Endothelial cell of umbilical vein (primary cell): ENCODE data around the gene EIF3K. TPM values are rescaled to one million over a fixed set of nuclear protein-coding genes. Genes with fewer than 3 reads are reported as not detected.

ENCODE experiments used
- BruUV-seq: library from RNA; stranded (reverse); fragments of 400-500 nt; replicated peaks from 2 replicates; lab custom pipeline; 2021; lab: Mats Ljungman, UMichigan
- CTCF ChIA-PET: fragments of 300-600, 350-600 bp; sonication (Branson Sonifier 250); formaldehyde crosslinking; loops from one replicate; lab custom pipeline; 2021; ENCODE audit warnings: antibody characterized with exemption, inconsistent platforms; lab: Charles Lee
- POLR2A ChIA-PET: fragments of 300-600, 350-600 bp; sonication (Branson Sonifier 250); formaldehyde crosslinking; loops from one replicate; lab custom pipeline; 2021; ENCODE audit warnings: antibody characterized with exemption, inconsistent platforms; lab: Charles Lee
- DNase-seq: peaks from one replicate; pipeline ENCODE4 v3.0.0-alpha.2; 2011; ENCODE audit warnings: low read depth, low spot score
- FAIRE-seq: peaks from 2 replicates; lab custom pipeline; 2011; peaks lifted over from hg19 to GRCh38; lab: Jason Lieb, UNC
- H2AFZ ChIP-seq: 2 replicates; pipeline ENCODE4 v1.6.0; 2012; ENCODE audit warnings: low read depth, low read length, control low read depth, inconsistent platforms
- H3K27ac ChIP-seq: 2 replicates; pipeline ENCODE4 v1.5.1; 2011; ENCODE audit warnings: low read depth, mild to moderate bottlenecking, control low read depth, low read length, moderate library complexity; ENCODE audit not compliant: insufficient read depth
- H3K27me3 ChIP-seq, 2 experiments: 2 replicates each; pipeline versions ENCODE4 v1.6.0 to v1.6.1; 2011; ENCODE audit warnings: low read length in 2 of 2, mixed read lengths in 1 of 2; ENCODE audit not compliant: control insufficient read depth in 2 of 2, insufficient read depth in 2 of 2
- H3K36me3 ChIP-seq, 2 experiments: 2 replicates in 1 of 2; 3 replicates in 1 of 2; pipeline ENCODE4 v1.5.1; 2011; ENCODE audit warnings: low read length in 2 of 2, mild to moderate bottlenecking in 1 of 2, moderate library complexity in 1 of 2; ENCODE audit not compliant: control insufficient read depth in 2 of 2, insufficient read depth in 2 of 2; ENCODE audit errors: extremely low read depth in 1 of 2
- H3K4me1 ChIP-seq: 3 replicates; pipeline ENCODE4 v1.5.1; 2011; ENCODE audit warnings: mild to moderate bottlenecking, low read length; ENCODE audit not compliant: control insufficient read depth, insufficient read depth; ENCODE audit errors: extremely low read depth
- H3K4me2 ChIP-seq: 2 replicates; pipeline ENCODE4 v1.6.1; 2011; ENCODE audit warnings: low read length, control low read depth, mixed read lengths; ENCODE audit not compliant: insufficient read depth
- H3K4me3 ChIP-seq, 3 experiments: fragments of 200-600 bp in 1 of 3; sonication (generic), shearing (Covaris generic) in 1 of 3; replicated peaks in 1 of 3; 2 replicates each; pipeline ENCODE4 v1.5.1; 2011 to 2016; ENCODE audit warnings: control low read depth in 3 of 3, low read length in 3 of 3, mild to moderate bottlenecking in 2 of 3, inconsistent platforms in 1 of 3, low read depth in 1 of 3, moderate library complexity in 1 of 3; ENCODE audit not compliant: insufficient read depth in 1 of 3
- H3K79me2 ChIP-seq: 2 replicates; pipeline ENCODE4 v1.6.0; 2012; ENCODE audit warnings: low read length, inconsistent platforms; ENCODE audit not compliant: control insufficient read depth, insufficient read depth
- H3K9ac ChIP-seq: replicated peaks from 2 replicates; pipeline ENCODE3; 2011; ENCODE audit warnings: low read length, control low read depth; ENCODE audit not compliant: insufficient read depth; ENCODE audit errors: extremely low read depth
- H3K9me1 ChIP-seq: replicated peaks from 3 replicates; pipeline ENCODE4 v1.6.0; 2011; ENCODE audit warnings: mild to moderate bottlenecking, low read length; ENCODE audit not compliant: control insufficient read depth, insufficient read depth; ENCODE audit errors: extremely low read depth
- H3K9me3 ChIP-seq: replicated peaks from 2 replicates; pipeline ENCODE4 v1.5.1; 2012; ENCODE audit warnings: low read length, inconsistent platforms; ENCODE audit not compliant: control insufficient read depth, insufficient read depth
- H4K20me1 ChIP-seq: replicated peaks from 2 replicates; pipeline ENCODE3; 2011; ENCODE audit warnings: mild to moderate bottlenecking, low read length; ENCODE audit not compliant: control insufficient read depth, insufficient read depth; ENCODE audit errors: extremely low read depth
- CTCF ChIP-seq, 2 donors: IDR thresholded peaks; 1 replicate in 1 of 2; 2 replicates in 1 of 2; pipeline ENCODE4 v1.5.1; 2011; ENCODE audit warnings: low read length in 2 of 2, mild to moderate bottlenecking in 2 of 2, moderate library complexity in 2 of 2, control low read depth in 1 of 2, inconsistent platforms in 1 of 2, low read depth in 1 of 2; ENCODE audit not compliant: insufficient read depth in 1 of 2; ENCODE audit errors: extremely low read depth in 1 of 2
- EZH2 ChIP-seq: IDR thresholded peaks from 2 replicates; pipeline ENCODE4 v1.6.1; 2012; ENCODE audit warnings: borderline replicate concordance, low read depth, mild to moderate bottlenecking, moderate library complexity, low read length, inconsistent platforms; ENCODE audit not compliant: severe bottlenecking
- FOS ChIP-seq: IDR thresholded peaks from 2 replicates; pipeline ENCODE4 v1.6.1; 2011; ENCODE audit warnings: mild to moderate bottlenecking, low read length, moderate library complexity, borderline replicate concordance; ENCODE audit not compliant: insufficient read depth
- GATA2 ChIP-seq: IDR thresholded peaks from 2 replicates; pipeline ENCODE4 v1.7.0; 2011; ENCODE audit warnings: low read depth, mild to moderate bottlenecking, moderate library complexity, mixed read lengths, low read length; ENCODE audit not compliant: insufficient read length, insufficient read depth
- JUN ChIP-seq: IDR thresholded peaks from 2 replicates; pipeline ENCODE4 v1.6.1; 2011; ENCODE audit warnings: borderline replicate concordance, low read depth; ENCODE audit not compliant: insufficient read length, insufficient read depth
- MAX ChIP-seq: IDR thresholded peaks from 2 replicates; pipeline ENCODE4 v1.6.1; 2011; ENCODE audit not compliant: insufficient read depth, insufficient read length
- MYC ChIP-seq: IDR thresholded peaks from one replicate; pipeline ENCODE4 v1.6.1; 2011; ENCODE audit warnings: mild to moderate bottlenecking, low read depth, low read length
- POLR2A ChIP-seq: IDR thresholded peaks from 2 replicates; pipeline ENCODE4 v1.6.1; 2012; ENCODE audit warnings: low read depth, mild to moderate bottlenecking, control low read depth, low read length
- POLR2AphosphoS5 ChIP-seq: IDR thresholded peaks from 2 replicates; pipeline ENCODE4 v1.6.1; 2012; ENCODE audit warnings: low read depth, mild to moderate bottlenecking, control low read depth, low read length, moderate library complexity; ENCODE audit not compliant: insufficient read depth
- dilution Hi-C: fragments of 300-500 bp; cut with MboI; formaldehyde crosslinking; loops from one replicate; pipeline ENCODE4 v1.15.0; 2019; ENCODE audit warnings: low sequenced_read_pairs; ENCODE audit not compliant: extremely low pct_ligation_motif_present
- intact Hi-C: fragments of 100-400 bp; cut with micrococcal nuclease; formaldehyde crosslinking; loops from one replicate; pipeline ENCODE4 v1.10.0; 2022
- polyA plus RNA-seq, 4 experiments: library from polyadenylated mRNA; depleted of rRNA in 3 of 4; stranded (reverse) in 3 of 4; unstranded in 1 of 4; fragments of >200 nt; gene quantifications; 2 replicates each; pipeline versions ENCODE4 v1.2.1 to v1.2.3, GENCODE V29; 2011 to 2012; ENCODE audit warnings: missing spikeins in 1 of 4
- total RNA-seq: library from RNA; stranded (reverse); gene quantifications from 2 replicates; pipeline ENCODE4 v1.2.3, GENCODE V29; 2021

EIF3K gene
- total and polyA plus RNA-seq, 2 donors (not counting 3 experiments of a cell fraction or from before 2014, with no cell fraction given) = 267 to 584 TPM

- intact Hi-C loops (loop anchor here (1.0 kb wide), 1 partner anchor 8 kb away; no protein-coding TSS in a partner anchor), dilution Hi-C loops (no loop called here)
- TF ChIP-seq JUN (no peak), POLR2AphosphoS5 (no peak), GATA2 (no peak), MAX (no peak), CTCF (IDR thresholded peaks at IDR 0.05; ENCODE audit: extremely low read depth in 1 of 2, insufficient read depth in 1 of 2, low read depth in 1 of 2, low read length in 2 of 2) (no peak), POLR2A (no peak), EZH2 (no peak), FOS (no peak), MYC (no peak)
- ChIA-PET CTCF (interaction anchor here (1.2 to 1.3 kb wide), 2 partner anchors 9 to 27 kb away, joined by 3 to 6 read pairs; no protein-coding TSS in a partner anchor), POLR2A (no interaction called here)
- no peak overlapping the region for H2AFZ ChIP-seq
- H3K79me2 ChIP-seq = peaks cover 90% of the 10 kb centered on the region
- H4K20me1 ChIP-seq = no peaks in the 10 kb centered on the region
- no peaks in the 10 kb centered on the region for H3K27me3 ChIP-seq
- no peaks in the 10 kb centered on the region for H3K9me1 ChIP-seq
- H3K4me2 ChIP-seq = no peak overlapping the region
- DNase-seq = peak; percentile 47
- FAIRE-seq = peak; percentile 88
- H3K9ac ChIP-seq = no peak overlapping the region
- H3K36me3 ChIP-seq = peaks cover 0 to 2% of the 10 kb centered on the region in 2 experiments
- BruUV-seq = no TSS peak
- no peaks in the 10 kb centered on the region for H3K9me3 ChIP-seq
- H3K4me3 ChIP-seq = no peak overlapping the region
- H3K27ac ChIP-seq = peak overlapping the region; percentile 5
- peaks cover 54% of the 10 kb centered on the region for H3K4me1 ChIP-seq
Measured at GRCh38 chr19:38676023-38676877, 57.3 kb downstream of the EIF3K start.
